Mucosa of stomach (tissue), 1 donor: ENCODE measurements around the gene ZNF512.

Experiments
- H3K27me3 ChIP-seq: one replicate; pipeline ENCODE4 v1.7.0; 2013; ENCODE audit warnings: mild to moderate bottlenecking, low read length; ENCODE audit not compliant: control insufficient read depth, insufficient read depth
- H3K36me3 ChIP-seq: one replicate; pipeline ENCODE4 v1.7.0; 2013; ENCODE audit warnings: low read length; ENCODE audit not compliant: control insufficient read depth, insufficient read depth
- H3K4me1 ChIP-seq: one replicate; pipeline ENCODE4 v1.7.0; 2013; ENCODE audit warnings: mild to moderate bottlenecking, low read length; ENCODE audit not compliant: control insufficient read depth, insufficient read depth
- H3K4me3 ChIP-seq: one replicate; pipeline ENCODE4 v1.7.0; 2013; ENCODE audit warnings: low read length
- H3K9ac ChIP-seq: one replicate; pipeline ENCODE4 v1.7.0; 2013; ENCODE audit warnings: mild to moderate bottlenecking, low read length, moderate library complexity
- H3K9me3 ChIP-seq: one replicate; pipeline ENCODE4 v1.7.0; 2013; ENCODE audit warnings: mild to moderate bottlenecking, low read length, moderate library complexity; ENCODE audit not compliant: control insufficient read depth
- donor health status: Pancreatic carcinoma.

The ZNF512 gene

GRCh38 chr2:27647289-27647688, 64.4 kb downstream of the ZNF512 start:
- Histone ChIP-seq H3K4me3 (no peak overlapping the region), H3K9ac (no peak overlapping the region), H3K27me3 (no peaks in the 10 kb centered on the region), H3K4me1 (no peaks in the 10 kb centered on the region), H3K36me3 (no peaks in the 10 kb centered on the region), H3K9me3 (no peaks in the 10 kb centered on the region)

GRCh38 chr2:27647737-27648136, 64.9 kb downstream of the ZNF512 start:
- Histone ChIP-seq H3K4me3 (no peak overlapping the region), H3K36me3 (no peaks in the 10 kb centered on the region), H3K27me3 (no peaks in the 10 kb centered on the region), H3K4me1 (no peaks in the 10 kb centered on the region), H3K9ac (no peak overlapping the region), H3K9me3 (no peaks in the 10 kb centered on the region)

GRCh38 chr2:27651056-27651455, 68.2 kb downstream of the ZNF512 start:
- H3K9me3 ChIP-seq = no peaks in the 10 kb centered on the region
- H3K36me3 ChIP-seq = peaks cover 6% of the 10 kb centered on the region
- H3K4me1 ChIP-seq = no peaks in the 10 kb centered on the region
- H3K4me3 ChIP-seq = no peak overlapping the region
- no peak overlapping the region for H3K9ac ChIP-seq
- no peaks in the 10 kb centered on the region for H3K27me3 ChIP-seq

GRCh38 chr2:27652341-27652740, 69.5 kb downstream of the ZNF512 start:
- H3K4me1 ChIP-seq = no peaks in the 10 kb centered on the region
- H3K36me3 ChIP-seq = peaks cover 6% of the 10 kb centered on the region
- no peaks in the 10 kb centered on the region for H3K9me3 ChIP-seq
- H3K27me3 ChIP-seq = no peaks in the 10 kb centered on the region
- no peak overlapping the region for H3K4me3 ChIP-seq
- H3K9ac ChIP-seq = no peak overlapping the region

- Histone ChIP-seq H3K9me3 (no peaks in the 10 kb centered on the region), H3K4me3 (no peak overlapping the region), H3K36me3 (peaks cover 6% of the 10 kb centered on the region), H3K4me1 (no peaks in the 10 kb centered on the region), H3K27me3 (no peaks in the 10 kb centered on the region), H3K9ac (no peak overlapping the region)
Measured at GRCh38 chr2:27652790-27653189, 69.9 kb downstream of the ZNF512 start.

- Histone ChIP-seq H3K9me3 (no peaks in the 10 kb centered on the region), H3K4me1 (no peaks in the 10 kb centered on the region), H3K27me3 (no peaks in the 10 kb centered on the region), H3K36me3 (peaks cover 6% of the 10 kb centered on the region), H3K4me3 (no peak overlapping the region), H3K9ac (no peak overlapping the region)
Measured at GRCh38 chr2:27653397-27653796, 70.6 kb downstream of the ZNF512 start.

- H3K4me3 ChIP-seq = no peak overlapping the region
- peaks cover 6% of the 10 kb centered on the region for H3K36me3 ChIP-seq
- H3K4me1 ChIP-seq = no peaks in the 10 kb centered on the region
- H3K9me3 ChIP-seq = no peaks in the 10 kb centered on the region
- no peak overlapping the region for H3K9ac ChIP-seq
- H3K27me3 ChIP-seq = no peaks in the 10 kb centered on the region
Measured at GRCh38 chr2:27655155-27655951, 72.5 kb downstream of the ZNF512 start.

- Histone ChIP-seq H3K4me3 (no peak overlapping the region), H3K9ac (no peak overlapping the region), H3K36me3 (no peaks in the 10 kb centered on the region), H3K4me1 (peaks cover 9% of the 10 kb centered on the region), H3K27me3 (no peaks in the 10 kb centered on the region), H3K9me3 (no peaks in the 10 kb centered on the region)
Measured at GRCh38 chr2:27661371-27661770, 78.5 kb downstream of the ZNF512 start.

- Histone ChIP-seq H3K36me3 (no peaks in the 10 kb centered on the region), H3K4me3 (peak within 1 kb of the TSS; percentile 81), H3K9ac (peak within 1 kb of the TSS; percentile 81), H3K4me1 (peaks cover 9% of the 10 kb centered on the region), H3K27me3 (no peaks in the 10 kb centered on the region), H3K9me3 (no peaks in the 10 kb centered on the region)
Measured at GRCh38 chr2:27663285-27664153, 80.7 kb downstream of the ZNF512 start, which contains the start of the genes SLC4A1AP and SUPT7L. SLC4A1AP (plus strand) TSS chr2:27663889; CDS start chr2:27663915, 26 bp downstream. SUPT7L (minus strand) TSS chr2:27663614; CDS start chr2:27662192, 1,422 bp downstream.

GRCh38 chr2:27664154-27664574, 81.3 kb downstream of the ZNF512 start:
- H3K4me1 ChIP-seq = peaks cover 9% of the 10 kb centered on the region
- H3K36me3 ChIP-seq = no peaks in the 10 kb centered on the region
- H3K9ac ChIP-seq = peak overlapping the region; percentile 81

GRCh38 chr2:27664622-27665363, 82.0 kb downstream of the ZNF512 start:
- peak overlapping the region; percentile 81 for H3K4me3 ChIP-seq
- no peaks in the 10 kb centered on the region for H3K9me3 ChIP-seq
- H3K36me3 ChIP-seq = no peaks in the 10 kb centered on the region
- peaks cover 9% of the 10 kb centered on the region for H3K4me1 ChIP-seq
- H3K27me3 ChIP-seq = no peaks in the 10 kb centered on the region
- peak overlapping the region; percentile 81 for H3K9ac ChIP-seq

More at GRCh38 chr2:27664154-27664574, 81.3 kb downstream of the ZNF512 start:
- Histone ChIP-seq H3K27me3 (no peaks in the 10 kb centered on the region), H3K9me3 (no peaks in the 10 kb centered on the region), H3K4me3 (peak overlapping the region; percentile 81)
